ENCODE measurements around the gene CDH4.

The CDH4 gene

GRCh38 chr20:61543931-61544745 lies 292.1 kb downstream of the CDH4 start:
- DNase-seq (ENCODE audit: insufficient read length, low spot score) (no peak), FAIRE-seq (no peak)
- TF ChIP-seq POLR2A (IDR thresholded peaks at IDR 0.05; ENCODE audit: low read depth, low read length) = no peak

- TF ChIP-seq POLR2A (IDR thresholded peaks at IDR 0.05; ENCODE audit: low read depth, low read length) = no peak
- FAIRE-seq = no peak
- DNase-seq (ENCODE audit: insufficient read length, low spot score) = no peak
Measured at GRCh38 chr20:61544910-61545889, 293.1 kb downstream of the CDH4 start.

GRCh38 chr20:61546641-61547040 lies 294.6 kb downstream of the CDH4 start:
- FAIRE-seq (no peak), DNase-seq (ENCODE audit: insufficient read length, low spot score) (no peak)
- TF ChIP-seq POLR2A (IDR thresholded peaks at IDR 0.05; ENCODE audit: low read depth, low read length) = no peak

- no peak for TF ChIP-seq POLR2A (IDR thresholded peaks at IDR 0.05; ENCODE audit: low read depth, low read length)
- DNase-seq (ENCODE audit: insufficient read length, low spot score) = no peak
- FAIRE-seq = no peak
Measured at GRCh38 chr20:61548069-61548468, 296.0 kb downstream of the CDH4 start.

GRCh38 chr20:61549865-61550264 lies 297.8 kb downstream of the CDH4 start:
- TF ChIP-seq POLR2A (IDR thresholded peaks at IDR 0.05; ENCODE audit: low read depth, low read length) = no peak
- FAIRE-seq = no peak
- DNase-seq (ENCODE audit: insufficient read length, low spot score) = no peak

GRCh38 chr20:61551401-61551800 lies 299.3 kb downstream of the CDH4 start:
- no peak for FAIRE-seq
- no peak for TF ChIP-seq POLR2A (IDR thresholded peaks at IDR 0.05; ENCODE audit: low read depth, low read length)
- DNase-seq (ENCODE audit: insufficient read length, low spot score) = no peak

- no peak for TF ChIP-seq POLR2A (IDR thresholded peaks at IDR 0.05; ENCODE audit: low read depth, low read length)
- DNase-seq (ENCODE audit: insufficient read length, low spot score) = no peak
- FAIRE-seq = no peak
Measured at GRCh38 chr20:61554617-61555016, 302.6 kb downstream of the CDH4 start.

- FAIRE-seq = no peak
- DNase-seq (ENCODE audit: insufficient read length, low spot score) = no peak
- TF ChIP-seq POLR2A (IDR thresholded peaks at IDR 0.05; ENCODE audit: low read depth, low read length) = no peak
Measured at GRCh38 chr20:61555566-61555965, 303.5 kb downstream of the CDH4 start.

GRCh38 chr20:61556111-61556510 lies 304.1 kb downstream of the CDH4 start:
- no peak for TF ChIP-seq POLR2A (IDR thresholded peaks at IDR 0.05; ENCODE audit: low read depth, low read length)
- FAIRE-seq = no peak
- DNase-seq (ENCODE audit: insufficient read length, low spot score) = peak; percentile 80

GRCh38 chr20:61556673-61557072 lies 304.6 kb downstream of the CDH4 start:
- TF ChIP-seq POLR2A (IDR thresholded peaks at IDR 0.05; ENCODE audit: low read depth, low read length) = no peak
- FAIRE-seq = no peak
- DNase-seq (ENCODE audit: insufficient read length, low spot score) = no peak

GRCh38 chr20:61557621-61558020 lies 305.6 kb downstream of the CDH4 start:
- FAIRE-seq = no peak
- no peak for TF ChIP-seq POLR2A (IDR thresholded peaks at IDR 0.05; ENCODE audit: low read depth, low read length)

GRCh38 chr20:61558726-61559125 lies 306.7 kb downstream of the CDH4 start:
- TF ChIP-seq POLR2A (IDR thresholded peaks at IDR 0.05; ENCODE audit: low read depth, low read length) = no peak

More at GRCh38 chr20:61557621-61558020, 305.6 kb downstream of the CDH4 start:
- no peak for DNase-seq (ENCODE audit: insufficient read length, low spot score)

GRCh38 chr20:61559706-61560315 lies 307.8 kb downstream of the CDH4 start:
- DNase-seq (ENCODE audit: insufficient read length, low spot score) (no peak), FAIRE-seq (no peak)
- no peak for TF ChIP-seq POLR2A (IDR thresholded peaks at IDR 0.05; ENCODE audit: low read depth, low read length)

More at GRCh38 chr20:61558726-61559125, 306.7 kb downstream of the CDH4 start:
- FAIRE-seq (no peak), DNase-seq (ENCODE audit: insufficient read length, low spot score) (peak; percentile 42)

GRCh38 chr20:61560361-61560853 lies 308.3 kb downstream of the CDH4 start:
- FAIRE-seq (no peak), DNase-seq (ENCODE audit: insufficient read length, low spot score) (peak; percentile 69)
- no peak for TF ChIP-seq POLR2A (IDR thresholded peaks at IDR 0.05; ENCODE audit: low read depth, low read length)

Data from H54 (cell line).